DMS114 treated with DMSO at 0.1 percent for 48 hours (cell line): ENCODE measurements around the gene ADNP2.

ENCODE experiments used
- DNase-seq: peaks from one replicate; lab custom pipeline; 2025; ENCODE audit not compliant: unreplicated experiment; lab: John Stamatoyannopoulos, UW

The ADNP2 gene

GRCh38 chr18:80108739-80109675 lies at the start of gene ADNP2:
TSS of gene ADNP2 (plus strand) at chr18:80109262. CDS start at chr18:80117543, 8,281 bp downstream.
- peak; percentile 61 for DNase-seq

- no peak for DNase-seq
Observed at GRCh38 chr18:80059945-80060344, 49.1 kb upstream of the ADNP2 start.

GRCh38 chr18:80065705-80066104 lies 43.4 kb upstream of the ADNP2 start:
- DNase-seq: no peak

- no peak for DNase-seq
Observed at GRCh38 chr18:80067321-80067720, 41.7 kb upstream of the ADNP2 start.

GRCh38 chr18:80067897-80068296 lies 41.2 kb upstream of the ADNP2 start:
- DNase-seq: no peak

GRCh38 chr18:80068571-80069272 lies 40.3 kb upstream of the ADNP2 start:
- no peak for DNase-seq

- no peak for DNase-seq
Observed at GRCh38 chr18:80070825-80071224, 38.2 kb upstream of the ADNP2 start.

- DNase-seq: no peak
Observed at GRCh38 chr18:80074183-80074582, 34.9 kb upstream of the ADNP2 start.

GRCh38 chr18:80074697-80075096 lies 34.4 kb upstream of the ADNP2 start:
- DNase-seq: no peak

- no peak for DNase-seq
Observed at GRCh38 chr18:80075940-80076339, 33.1 kb upstream of the ADNP2 start.

GRCh38 chr18:80076379-80076778 lies 32.7 kb upstream of the ADNP2 start:
- no peak for DNase-seq

- DNase-seq: no peak
Observed at GRCh38 chr18:80077873-80078272, 31.2 kb upstream of the ADNP2 start.

GRCh38 chr18:80086281-80086680 lies 22.8 kb upstream of the ADNP2 start:
- DNase-seq: no peak

GRCh38 chr18:80088036-80088435 lies 21.0 kb upstream of the ADNP2 start:
- no peak for DNase-seq

- no peak for DNase-seq
Observed at GRCh38 chr18:80088823-80089222, 20.2 kb upstream of the ADNP2 start.

GRCh38 chr18:80095414-80095813 lies 13.6 kb upstream of the ADNP2 start:
- no peak for DNase-seq

- no peak for DNase-seq
Observed at GRCh38 chr18:80096032-80096565, 13.0 kb upstream of the ADNP2 start.

- DNase-seq: no peak
Observed at GRCh38 chr18:80097201-80097600, 11.9 kb upstream of the ADNP2 start.

- no peak for DNase-seq
Observed at GRCh38 chr18:80103231-80103630, 5.8 kb upstream of the ADNP2 start.

- no peak for DNase-seq
Observed at GRCh38 chr18:80104364-80104779, 4.7 kb upstream of the ADNP2 start.

- no peak for DNase-seq
Observed at GRCh38 chr18:80105369-80106167, 3.5 kb upstream of the ADNP2 start.
